ENCODE measurements around the gene GALNT2.

The GALNT2 gene

GRCh38 chr1:230091473-230092231 lies 24.6 kb downstream of the GALNT2 start:
- no peak for DNase-seq (ENCODE audit: low read depth)

DNA sequence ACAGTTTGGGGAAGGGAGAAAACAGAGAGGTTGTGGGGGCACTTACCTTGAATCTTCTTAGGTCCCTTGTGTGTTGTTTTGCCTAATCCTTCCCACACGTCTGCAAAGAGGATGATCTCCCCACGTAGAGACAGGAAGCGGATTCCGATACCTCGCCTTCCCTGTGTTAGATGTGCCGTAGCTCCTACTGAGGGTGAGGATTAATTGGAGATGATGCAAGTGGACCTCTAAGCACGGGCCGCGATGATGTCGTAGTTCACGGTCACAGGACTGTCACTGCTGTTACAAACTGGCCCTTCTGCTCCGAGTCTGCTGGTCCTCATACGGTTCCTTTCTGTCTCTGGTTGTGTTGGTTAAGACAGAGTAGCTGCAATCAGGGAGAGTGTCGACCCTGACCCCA lies 27.7 kb downstream of the GALNT2 start:
- DNase-seq (ENCODE audit: low read depth) = no peak

DNA sequence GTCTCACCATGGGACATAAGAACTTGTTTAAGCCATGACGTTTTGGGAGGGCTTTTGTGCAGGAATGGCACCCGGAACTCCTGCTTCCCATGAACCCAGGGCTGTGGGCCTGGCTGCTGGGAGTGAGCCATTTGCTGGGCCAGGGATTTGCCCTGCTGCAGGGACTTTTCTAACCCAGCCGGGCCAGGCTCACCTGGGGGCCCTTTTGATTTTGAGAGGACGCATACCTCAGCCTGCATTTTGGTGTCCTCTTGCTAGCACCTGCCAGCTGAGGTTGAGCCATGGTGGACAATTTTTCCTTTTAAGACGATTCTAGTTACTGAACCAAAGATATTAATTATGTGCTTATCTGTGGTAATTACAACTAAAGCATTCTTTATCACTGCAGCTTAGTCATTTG lies 28.9 kb downstream of the GALNT2 start:
- no peak for DNase-seq (ENCODE audit: low read depth)

- no peak for DNase-seq (ENCODE audit: low read depth)
Measured at GRCh38 chr1:230097370-230097769, 30.3 kb downstream of the GALNT2 start.

DNA sequence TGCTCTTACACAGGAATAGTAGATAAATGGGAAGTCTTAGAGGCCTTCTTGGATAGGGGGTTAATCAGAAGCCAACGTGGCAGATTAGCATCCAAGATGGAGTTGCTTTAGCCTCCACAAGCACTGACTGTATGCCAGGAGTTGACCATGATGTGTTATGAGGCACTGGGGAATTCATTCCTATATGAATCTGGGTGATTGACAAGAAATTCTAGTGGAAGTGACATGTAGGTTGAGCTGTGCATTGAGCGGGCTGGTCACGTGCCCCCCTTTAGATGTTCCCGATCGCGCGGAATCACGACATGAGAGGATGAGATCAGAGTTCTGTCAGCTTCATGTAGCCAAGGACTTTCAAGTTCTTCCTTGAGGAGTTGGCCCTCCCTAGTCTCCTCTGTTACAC lies 31.7 kb downstream of the GALNT2 start:
- DNase-seq (ENCODE audit: low read depth) = no peak

DNA sequence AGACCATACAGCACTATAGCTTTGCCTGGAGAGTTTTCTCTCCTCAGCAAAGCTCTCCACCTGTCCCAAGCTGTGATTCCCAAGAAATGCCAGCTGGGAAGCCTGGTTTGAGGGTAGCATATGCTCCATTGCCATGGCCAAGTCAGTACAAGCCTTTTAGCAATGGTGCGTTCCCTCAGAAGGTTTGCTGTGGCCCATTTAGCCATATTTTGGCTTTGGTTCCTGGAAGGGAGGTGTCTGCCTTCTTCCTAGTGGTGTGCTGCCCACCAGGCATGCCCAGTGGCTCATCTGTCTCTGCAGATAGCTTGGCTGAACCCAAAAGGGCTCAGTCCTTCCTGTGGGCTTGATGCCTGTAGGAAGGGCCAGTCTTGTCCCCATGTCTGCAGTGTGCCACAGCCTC lies 32.4 kb downstream of the GALNT2 start:
- no peak for DNase-seq (ENCODE audit: low read depth)

- DNase-seq (ENCODE audit: low read depth) = no peak
Measured at GRCh38 chr1:230100932-230101331, 33.9 kb downstream of the GALNT2 start.

GRCh38 chr1:230101556-230101955 lies 34.5 kb downstream of the GALNT2 start:
- DNase-seq (ENCODE audit: low read depth) = no peak

GRCh38 chr1:230102046-230102445 lies 35.0 kb downstream of the GALNT2 start:
- DNase-seq (ENCODE audit: low read depth) = no peak

- DNase-seq (ENCODE audit: low read depth) = no peak
Measured at GRCh38 chr1:230102472-230102871, 35.4 kb downstream of the GALNT2 start.

DNA sequence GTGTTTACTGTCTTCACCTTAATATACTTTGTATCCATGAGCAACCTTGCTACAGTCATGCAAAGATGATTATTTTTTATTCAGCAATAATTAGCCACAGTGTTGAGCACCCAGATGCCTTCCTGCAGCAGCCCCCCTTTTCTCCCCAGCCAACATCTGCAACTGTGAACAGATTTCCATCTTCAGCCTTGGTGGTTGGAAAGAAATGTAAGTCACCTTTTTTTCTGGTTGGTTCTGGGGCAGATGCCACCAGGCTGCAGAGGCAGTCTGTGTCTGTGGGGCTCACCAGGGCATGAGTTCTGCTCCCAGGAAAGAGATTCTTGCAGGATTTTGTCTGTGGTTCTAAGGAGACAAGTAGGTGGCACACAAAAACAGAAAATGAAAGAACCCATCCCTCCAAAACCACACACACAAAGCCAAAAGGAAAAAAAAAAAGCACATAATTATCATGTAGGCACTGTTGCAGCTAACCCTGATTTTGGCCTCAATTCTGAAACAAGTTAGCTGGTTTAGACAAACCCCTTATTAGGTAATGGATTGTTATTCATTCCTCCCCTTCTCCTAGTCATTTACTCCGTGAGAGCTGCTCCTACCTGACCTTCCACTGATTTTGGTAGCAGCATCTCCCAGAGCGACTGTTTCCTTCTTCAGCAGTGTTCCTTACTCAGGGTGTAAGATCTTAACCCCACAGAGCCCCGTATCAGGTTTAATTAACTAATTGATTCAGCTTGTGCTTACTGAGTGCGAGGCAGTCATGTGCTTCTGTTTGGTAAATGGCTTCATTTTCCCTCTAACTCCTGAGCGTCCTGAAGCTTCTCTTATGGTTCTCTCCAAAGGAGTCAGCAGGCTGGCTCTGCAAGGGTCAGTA lies 36.5 kb downstream of the GALNT2 start:
- DNase-seq (ENCODE audit: low read depth) = no peak

DNA sequence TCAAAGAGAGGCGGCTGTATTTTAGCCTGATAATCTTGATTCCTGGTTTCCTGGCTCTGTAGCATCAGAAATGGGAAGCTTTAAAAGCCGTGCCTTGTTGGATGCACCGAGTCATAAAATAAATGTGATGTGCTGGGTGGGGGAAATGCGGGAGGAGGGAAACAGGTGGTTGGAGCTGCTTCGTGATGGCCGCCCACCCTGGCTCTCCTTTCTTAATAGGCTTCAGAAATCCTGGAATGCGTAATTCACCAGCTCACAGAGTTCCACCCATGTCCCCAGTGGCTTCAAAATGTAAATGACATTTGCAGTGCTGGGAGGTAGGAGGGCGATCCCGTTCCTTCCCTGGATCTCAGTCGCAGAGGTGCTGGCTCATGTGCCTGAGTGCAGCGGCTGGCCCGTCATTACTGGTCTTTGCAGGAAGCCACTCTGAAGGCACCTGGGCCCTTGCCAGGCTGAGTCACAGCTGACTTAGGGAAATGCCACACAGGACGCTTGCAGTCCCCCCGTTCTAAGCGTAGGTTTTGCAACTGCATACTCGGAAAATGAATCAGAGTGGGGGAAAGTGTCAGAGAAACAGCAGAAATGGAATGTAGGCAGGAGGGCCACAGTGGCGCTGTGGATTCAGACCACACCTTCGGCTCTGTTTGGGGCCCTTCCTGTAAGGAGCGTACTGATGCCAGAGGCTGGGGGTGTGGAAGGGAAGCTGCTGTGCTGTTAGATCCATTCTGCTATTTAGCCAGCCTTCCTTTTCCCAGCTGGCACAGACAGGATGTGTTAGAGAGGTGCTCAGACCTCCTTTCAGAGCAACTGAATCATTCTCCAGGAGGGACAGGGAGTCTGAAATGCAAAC lies 37.6 kb downstream of the GALNT2 start:
- no peak for DNase-seq (ENCODE audit: low read depth)

DNA sequence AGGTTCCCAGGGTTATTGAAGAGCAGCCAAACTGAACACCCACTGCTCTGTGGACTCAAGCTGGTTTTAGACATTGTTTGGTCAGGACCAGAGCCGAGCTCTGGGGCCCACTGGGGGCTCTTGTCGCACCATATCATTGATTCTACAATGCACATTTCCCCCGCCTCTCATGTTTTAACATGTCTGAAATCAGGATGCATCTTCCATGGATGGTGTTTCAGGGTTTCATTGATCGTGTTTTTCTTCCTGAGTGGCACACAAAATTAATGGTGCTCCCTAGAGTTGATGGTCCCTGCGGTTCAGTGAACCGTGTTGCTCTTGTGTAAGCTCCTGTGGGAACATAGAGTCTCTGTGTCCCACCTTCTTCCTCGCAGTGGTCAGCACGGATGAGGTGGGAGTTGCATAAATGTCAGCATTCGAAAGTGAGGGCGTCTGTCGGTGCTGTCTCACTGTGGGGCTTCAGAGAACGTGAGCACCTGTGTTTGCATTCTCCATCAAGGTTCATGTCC lies 38.3 kb downstream of the GALNT2 start:
- no peak for DNase-seq (ENCODE audit: low read depth)

DNA sequence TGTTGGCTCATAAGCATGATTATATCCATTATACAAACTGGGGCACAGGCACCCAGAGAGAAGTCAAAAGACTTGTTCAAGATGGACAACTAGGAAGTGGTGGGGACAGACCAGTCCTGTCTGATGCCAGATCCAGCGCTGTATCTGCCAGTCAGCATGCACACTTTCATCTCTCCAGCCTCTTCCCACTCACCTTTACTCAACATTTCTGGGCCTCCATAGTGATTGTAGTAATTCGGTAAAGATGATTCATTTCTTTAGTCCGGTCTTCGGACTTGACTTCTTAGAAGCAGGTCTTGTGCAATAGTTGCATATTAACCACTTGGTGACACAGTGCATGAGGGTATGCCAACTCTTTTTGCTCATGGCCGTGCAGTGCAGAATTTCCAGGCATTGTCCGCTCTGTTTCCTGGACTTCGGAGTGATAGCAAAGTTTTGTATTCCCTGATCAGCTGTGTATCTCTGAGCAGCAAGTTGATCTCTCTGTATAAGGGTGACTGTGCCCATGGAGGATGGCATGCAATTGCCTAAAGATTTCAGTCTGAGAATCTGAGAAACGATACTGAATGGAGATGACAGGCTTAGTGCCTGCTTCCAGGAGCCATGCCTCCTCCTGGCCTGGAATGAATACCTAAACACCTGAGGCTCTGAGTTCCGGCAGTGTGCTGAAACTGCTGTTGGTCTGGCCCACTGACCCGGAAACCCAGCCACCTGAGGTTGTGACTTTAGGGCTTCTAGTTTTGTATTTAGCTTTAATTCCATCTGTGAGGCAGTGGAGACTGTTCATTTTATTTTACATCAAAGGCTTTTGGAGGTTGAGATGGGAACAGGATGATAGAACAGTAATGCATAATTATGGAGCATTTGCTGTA lies 39.0 kb downstream of the GALNT2 start:
- DNase-seq (ENCODE audit: low read depth) = no peak

DNA sequence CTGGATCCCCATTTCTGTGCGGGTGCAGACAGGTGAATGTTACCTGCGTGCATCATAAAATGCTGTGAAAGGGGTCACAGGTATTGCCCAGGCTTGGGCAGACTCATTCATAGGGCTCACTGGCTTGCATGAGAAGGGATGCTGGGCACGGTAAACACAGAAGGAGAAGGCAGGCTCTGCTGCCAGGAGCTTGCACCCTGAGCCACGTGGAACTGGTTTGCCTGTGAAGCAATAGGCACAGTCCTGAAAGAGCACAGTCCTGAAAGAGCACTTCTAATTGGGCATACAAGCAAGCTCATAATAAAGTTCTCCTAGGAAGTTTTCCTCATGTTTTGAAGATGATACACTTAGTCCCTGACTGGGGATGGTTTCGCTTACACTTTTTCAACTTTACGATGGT lies 40.9 kb downstream of the GALNT2 start:
- DNase-seq (ENCODE audit: low read depth) = no peak

DNA sequence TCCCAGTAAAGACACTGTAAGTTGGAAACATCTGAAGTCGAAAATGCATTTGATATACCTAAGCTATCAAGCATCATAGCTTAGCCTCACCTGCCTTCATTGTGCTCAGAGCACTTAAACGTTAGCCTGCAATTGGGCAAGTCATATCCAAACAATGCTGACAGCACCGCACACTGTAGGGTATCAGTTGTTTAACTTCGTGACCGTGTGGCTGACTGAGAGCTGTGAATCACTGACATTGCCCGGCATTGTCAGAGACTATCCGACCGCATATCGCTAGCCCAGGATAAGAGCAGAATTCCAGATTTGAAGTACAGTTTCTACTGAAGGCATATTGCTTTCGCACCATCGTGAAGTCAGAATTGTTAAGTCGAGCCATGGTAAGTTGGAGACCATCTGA lies 41.5 kb downstream of the GALNT2 start:
- no peak for DNase-seq (ENCODE audit: low read depth)

- DNase-seq (ENCODE audit: low read depth) = no peak
Measured at GRCh38 chr1:230109066-230109465, 42.0 kb downstream of the GALNT2 start.

DNA sequence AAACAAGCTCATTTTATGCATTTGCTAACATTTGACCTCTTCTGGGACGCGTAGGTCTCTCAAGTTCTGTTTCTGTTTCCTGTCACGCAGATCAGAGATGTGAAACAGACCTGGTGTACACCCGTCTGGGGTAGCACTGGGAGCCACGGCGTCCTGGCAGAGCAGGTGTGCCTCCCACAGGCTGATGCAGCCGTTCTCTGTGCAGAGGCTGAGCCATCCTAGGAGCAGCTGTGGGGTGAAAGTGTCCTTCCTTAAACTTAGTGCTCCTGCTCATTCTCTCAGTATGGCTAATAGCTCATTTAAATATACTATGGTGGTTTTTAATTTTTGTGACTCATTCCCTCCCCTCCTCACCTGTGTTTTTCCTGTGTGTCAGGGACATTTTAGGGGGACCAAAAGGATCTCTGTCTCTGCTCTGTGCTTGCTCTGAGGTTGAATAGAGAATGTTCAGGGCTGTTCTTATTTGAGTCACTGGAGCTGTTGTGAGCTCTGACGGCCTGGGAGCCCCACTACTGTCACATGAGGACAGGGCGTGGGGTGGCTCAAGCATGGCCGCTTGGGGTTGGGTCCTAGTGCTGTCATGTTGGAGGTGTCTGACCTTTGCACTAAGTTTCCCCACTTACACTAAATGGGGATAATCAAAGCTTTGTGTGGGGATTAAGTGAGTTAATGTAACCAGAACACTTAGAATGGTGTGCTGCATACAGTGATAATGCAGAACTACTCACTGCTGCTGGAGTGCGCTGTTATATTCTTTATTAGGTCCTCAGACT lies 43.0 kb downstream of the GALNT2 start:
- DNase-seq (ENCODE audit: low read depth) = no peak

DNA sequence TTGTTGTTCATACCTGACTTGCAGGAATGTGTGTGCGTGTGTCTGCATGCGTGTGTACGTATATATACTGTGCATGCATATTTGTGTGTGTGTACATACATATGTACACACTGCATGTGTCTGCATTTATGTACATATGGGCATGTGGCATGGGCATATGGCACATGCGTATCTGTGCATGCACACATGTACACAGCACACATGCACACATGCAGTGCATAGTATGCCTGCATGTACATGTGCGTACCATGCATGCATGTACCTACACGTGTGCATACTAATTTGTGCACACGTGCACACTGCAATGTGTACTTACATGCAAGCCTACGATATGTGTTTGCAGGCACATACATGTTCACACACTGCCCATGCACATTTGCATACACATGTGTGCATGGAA lies 43.9 kb downstream of the GALNT2 start:
- no peak for DNase-seq (ENCODE audit: low read depth)

- DNase-seq (ENCODE audit: low read depth) = no peak
Measured at GRCh38 chr1:230112131-230112701, 45.2 kb downstream of the GALNT2 start.

All from CMK (cell line).